Measurements from ENCODE around the gene C16orf96. TPM values are rescaled to one million over a fixed set of nuclear protein-coding genes. Genes with fewer than 3 reads are reported as not detected.

The C16orf96 gene
- total RNA-seq, 4 donors from 2014 or later: 0.04 to 0.19 (median 0.06) TPM; not detected in 1

GRCh38 chr16:4607841-4608703, 51.9 kb downstream of the C16orf96 start:
- Histone ChIP-seq H3K4me3 (no peak overlapping the region), H3K27me3 (no peaks in the 10 kb centered on the region), H3K9me3 (no peaks in the 10 kb centered on the region), H3K27ac (no peak overlapping the region), H3K4me1 (peaks cover 21 to 48% (median 25%) of the 10 kb centered on the region in 3 donors), H3K36me3 (peaks cover 0 to 36% (median 14%) of the 10 kb centered on the region in 3 donors)
- TF ChIP-seq POLR2A (IDR thresholded peaks at IDR 0.05) (no peak), CTCF (IDR thresholded peaks at IDR 0.05) (no peak)
- WGBS, 2 donors: 81 to 84% methylated on average over 4 to 5 of the region's 22 CpGs
- DNase-seq: no peak
- intact Hi-C loops (cut with DNase I): no loop called here

GRCh38 chr16:4608704-4608980, 52.5 kb downstream of the C16orf96 start:
- TF ChIP-seq POLR2A (IDR thresholded peaks at IDR 0.05) (no peak), CTCF (IDR thresholded peaks at IDR 0.05) (no peak)
- 40 to 63% methylated on average over 1 to 3 of the region's 8 CpGs for WGBS, 2 donors
- Histone ChIP-seq H3K9me3 (no peaks in the 10 kb centered on the region), H3K27ac (no peak overlapping the region), H3K27me3 (no peaks in the 10 kb centered on the region), H3K36me3 (peaks cover 0 to 36% (median 14%) of the 10 kb centered on the region in 3 donors), H3K4me3 (no peak overlapping the region), H3K4me1 (peaks cover 26 to 51% (median 31%) of the 10 kb centered on the region in 3 donors)
- no peak for DNase-seq
- intact Hi-C loops (cut with DNase I): no loop called here

GRCh38 chr16:4609200-4610010, 53.3 kb downstream of the C16orf96 start:
- no peak overlapping the region for H3K27ac ChIP-seq
- TF ChIP-seq POLR2A (IDR thresholded peaks at IDR 0.05) (no peak), CTCF (IDR thresholded peaks at IDR 0.05) (no peak)
- peaks cover 27 to 50% (median 32%) of the 10 kb centered on the region in 3 donors for H3K4me1 ChIP-seq
- no peaks in the 10 kb centered on the region for H3K27me3 ChIP-seq
- intact Hi-C loops (cut with DNase I): no loop called here
- DNase-seq: no peak
- peaks cover 0 to 36% (median 14%) of the 10 kb centered on the region in 3 donors for H3K36me3 ChIP-seq
- 89% methylated on average over 14 of the region's 45 CpGs; no CpG with 5 or more reads in 1 of the 2 donors for WGBS, 2 donors
- H3K9me3 ChIP-seq: no peaks in the 10 kb centered on the region
- H3K4me3 ChIP-seq: no peak overlapping the region

- no peak for TF ChIP-seq POLR2A (IDR thresholded peaks at IDR 0.05)
- TF ChIP-seq CTCF (IDR thresholded peaks at IDR 0.05): no peak
- 83 to 100% methylated on average over 1 to 4 of the region's 32 CpGs for WGBS, 2 donors
- no peak overlapping the region for H3K27ac ChIP-seq
Measured at GRCh38 chr16:4610011-4611005, 54.2 kb downstream of the C16orf96 start.

More at GRCh38 chr16:4610011-4611005, 54.2 kb downstream of the C16orf96 start:
- intact Hi-C loops (cut with DNase I): no loop called here
- Histone ChIP-seq H3K27me3 (no peaks in the 10 kb centered on the region), H3K4me3 (no peak overlapping the region), H3K36me3 (peaks cover 0 to 36% (median 14%) of the 10 kb centered on the region in 3 donors), H3K9me3 (no peaks in the 10 kb centered on the region), H3K4me1 (peaks cover 33 to 57% (median 36%) of the 10 kb centered on the region in 3 donors)
- no peak for DNase-seq
